Activated CD8-positive, alpha-beta memory T cell treated with anti-CD3 and anti-CD28 coated beads for 4 hours (primary cell): ENCODE data around the gene SELE.

Source experiments
- DNase-seq, 2 donors: peaks; one replicate each; pipeline ENCODE4 v3.0.0-alpha.2; 2020; ENCODE audit warnings: low read depth in 2 of 2

SELE gene

DNA sequence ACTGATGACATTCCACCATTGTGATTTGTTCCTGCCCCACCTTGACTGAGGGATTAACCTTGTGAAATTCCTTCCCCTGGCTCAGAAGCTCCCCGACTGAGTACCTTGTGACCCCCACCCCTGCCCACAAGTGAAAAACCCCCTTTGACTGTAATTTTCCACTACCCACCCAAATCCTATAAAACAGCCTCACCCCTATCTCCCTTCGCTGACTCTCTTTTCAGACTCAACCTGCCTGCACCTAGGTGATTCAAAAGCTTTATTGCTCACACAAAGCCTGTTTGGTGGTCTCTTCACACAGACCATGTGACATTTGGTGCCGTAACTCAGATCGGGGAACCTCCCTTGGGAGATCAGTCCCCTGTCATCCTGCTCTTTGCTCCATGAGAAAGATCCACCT, 50.7 kb downstream of the SELE start:
- peak in 1 of 2 donors; percentile 47 for DNase-seq

DNA sequence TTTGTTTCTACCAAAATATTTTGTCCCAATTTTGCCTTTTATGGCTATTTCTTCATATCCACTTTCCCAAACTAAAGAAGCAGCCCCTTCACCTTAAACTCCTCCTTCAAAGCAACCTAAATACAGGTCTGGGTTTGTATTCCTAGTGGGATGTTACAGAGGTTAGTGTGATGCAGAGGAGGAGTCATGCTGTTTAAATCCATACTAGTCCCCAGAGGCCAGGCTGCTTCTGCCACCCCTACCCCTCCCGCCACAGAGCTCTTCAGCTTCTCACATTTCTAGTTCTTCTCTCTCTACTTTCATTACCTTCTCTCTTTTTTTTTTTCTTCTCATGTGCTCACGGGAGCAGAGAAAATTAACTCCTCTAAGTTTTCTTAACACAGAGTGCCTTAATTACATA, 51.8 kb downstream of the SELE start:
- DNase-seq = no peak

DNA sequence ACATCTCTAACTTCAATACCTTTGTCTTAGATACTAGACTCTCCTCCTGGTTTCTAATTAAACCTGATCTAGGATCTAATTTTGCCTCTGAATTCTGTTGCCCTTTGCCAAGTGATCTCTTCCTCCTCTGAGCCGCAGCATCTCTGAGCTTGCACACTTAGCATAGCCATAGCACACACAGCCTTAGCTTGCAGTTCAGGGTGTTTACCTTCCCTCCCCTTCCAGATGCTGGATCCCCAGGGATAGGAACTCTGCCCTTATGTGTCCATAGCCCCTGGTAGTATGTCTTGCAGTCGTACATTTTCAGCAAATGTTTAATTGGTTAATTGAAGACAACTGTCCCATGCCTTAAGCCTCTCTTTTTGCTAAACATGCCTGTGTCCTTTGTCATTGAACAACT, 52.7 kb downstream of the SELE start:
- no peak for DNase-seq

DNA sequence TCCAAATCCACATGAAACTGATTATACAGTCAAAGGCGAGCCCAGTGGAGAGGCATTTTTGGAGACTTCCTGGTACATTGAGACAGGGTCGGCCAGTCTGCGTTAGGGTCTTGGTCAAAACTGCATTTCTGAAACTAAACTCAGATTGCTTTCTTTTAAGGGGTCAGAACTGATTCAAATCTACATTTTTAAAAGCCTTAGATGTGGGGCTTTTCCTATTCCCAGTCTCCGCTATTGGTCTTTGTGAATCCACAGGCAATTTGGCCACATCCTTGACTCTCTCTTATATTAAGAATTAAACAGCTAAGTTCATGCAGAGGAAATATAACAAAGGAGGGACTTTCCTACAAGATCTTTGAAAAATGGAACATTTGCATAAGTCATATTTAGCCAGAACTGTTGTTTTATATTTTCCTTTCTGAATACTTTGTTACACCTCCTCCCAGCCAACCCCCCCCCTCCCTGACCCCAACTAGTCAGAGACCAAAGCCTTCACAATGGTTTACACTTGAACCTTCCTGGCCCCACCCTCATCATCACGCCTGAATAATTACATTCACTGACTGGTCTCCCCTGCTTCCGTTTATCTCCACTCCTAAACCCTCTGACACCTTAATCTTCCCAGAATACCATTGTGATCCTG, 53.4 kb downstream of the SELE start:
- peak in 1 of 2 donors; percentile 59 for DNase-seq

DNA sequence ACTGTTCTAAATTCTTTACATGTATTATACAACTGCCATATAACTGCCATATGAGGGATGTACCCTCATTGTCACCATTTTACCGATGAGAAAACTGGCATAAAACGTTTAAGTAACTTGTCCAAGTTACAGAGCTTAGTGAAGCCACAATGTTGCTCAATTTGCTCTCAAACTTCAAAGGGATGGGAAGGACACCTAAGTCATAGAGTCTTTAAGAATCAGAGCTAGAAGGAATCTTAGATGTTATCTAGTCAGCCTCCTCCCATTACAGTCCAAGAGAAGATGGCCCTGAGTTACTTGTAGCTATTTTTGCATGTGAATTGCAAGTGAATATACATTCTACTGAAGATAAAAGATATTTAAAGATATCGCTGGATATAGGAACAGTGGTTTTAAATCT, 54.2 kb downstream of the SELE start:
- DNase-seq = no peak

DNA sequence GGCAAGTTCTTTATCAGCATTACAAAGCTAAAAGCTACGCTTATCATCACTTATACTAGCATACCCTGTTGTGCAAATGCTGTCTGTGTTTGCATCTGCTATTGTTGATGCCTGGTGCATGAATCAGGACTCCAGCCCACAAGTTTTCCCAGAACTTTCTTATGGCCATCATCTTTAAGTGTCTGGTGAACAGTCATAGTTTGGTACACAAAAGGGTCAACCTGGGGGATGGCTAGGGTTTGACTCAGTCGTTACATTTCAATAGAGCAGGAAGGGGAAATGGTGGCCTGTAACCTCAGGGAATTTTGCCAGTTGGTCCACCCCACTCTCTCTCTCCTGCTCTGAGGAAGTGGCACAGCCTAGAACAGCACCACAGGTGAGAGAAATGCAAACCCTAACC, 57.9 kb downstream of the SELE start:
- no peak for DNase-seq
